ENCODE data around the gene CHMP4B.

CHMP4B gene

DNA sequence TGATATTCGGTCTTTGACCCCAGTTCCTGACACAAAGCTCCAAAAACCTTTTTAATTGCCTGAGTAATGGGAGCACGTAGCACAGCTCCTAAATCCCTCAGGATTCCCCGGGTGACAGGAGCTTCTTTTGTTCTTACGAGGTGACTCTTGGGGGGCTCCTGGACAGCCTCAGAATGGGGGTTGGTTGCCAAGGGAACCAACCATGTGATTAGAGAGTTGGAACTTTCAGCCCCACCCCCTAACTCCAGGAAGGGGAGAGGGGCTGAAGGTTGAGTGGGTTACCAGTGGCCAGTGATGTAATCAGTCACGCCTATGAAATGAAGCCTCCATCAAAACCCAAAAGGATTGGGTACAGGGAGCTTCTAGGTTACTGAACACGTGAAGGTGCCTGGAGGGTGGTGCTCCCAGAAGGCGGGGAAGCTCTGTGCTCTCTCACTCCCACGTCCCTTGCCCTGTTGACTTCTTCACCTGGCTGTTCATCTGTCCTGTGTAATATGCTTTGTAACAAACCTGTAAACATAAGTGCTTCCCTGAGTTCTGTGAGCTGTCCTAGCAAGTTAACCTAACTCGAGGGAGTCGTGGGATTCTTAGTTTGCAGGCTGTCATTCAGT lies 89.5 kb downstream of the CHMP4B start:
- no peak for DNase-seq (ENCODE audit: low read depth)

DNA sequence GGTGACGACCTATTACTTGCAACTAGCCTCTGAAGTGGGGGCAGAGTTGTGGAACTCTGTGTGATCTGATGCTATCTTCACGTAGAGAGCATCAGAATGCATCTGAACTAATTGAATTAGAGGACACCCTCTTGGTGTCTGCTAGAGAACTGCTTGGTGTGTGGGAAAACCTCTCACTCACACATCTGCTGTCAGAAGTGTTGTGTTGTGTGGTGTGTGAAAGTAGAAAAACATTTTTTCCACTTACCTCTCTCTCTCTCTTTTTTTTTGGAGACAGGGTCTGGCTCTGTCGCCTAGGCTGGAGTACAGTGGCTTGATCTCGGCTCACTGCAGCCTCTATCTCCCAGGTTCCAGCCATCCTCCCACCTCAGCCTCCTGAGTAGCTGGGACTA lies 90.0 kb downstream of the CHMP4B start:
- no peak for DNase-seq (ENCODE audit: low read depth)

DNA sequence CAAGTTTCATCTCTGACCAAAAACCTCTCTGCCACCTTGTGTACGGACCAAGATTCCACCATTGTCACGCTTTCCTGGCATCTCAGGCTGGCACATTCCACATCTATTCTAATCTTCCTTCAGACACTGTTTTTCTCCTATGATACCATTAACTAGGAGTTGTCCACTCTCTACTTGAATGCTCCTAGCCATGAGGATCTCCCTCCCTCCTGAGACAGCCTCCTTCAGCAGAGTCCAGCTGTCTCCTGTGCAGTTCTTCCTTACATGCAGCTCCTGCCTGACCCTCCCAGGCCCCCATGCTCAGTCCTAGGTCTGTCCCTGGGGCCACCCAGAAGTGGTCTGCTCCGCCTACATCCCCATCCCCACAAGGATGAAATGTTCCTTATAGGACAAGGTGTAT lies 90.9 kb downstream of the CHMP4B start:
- no peak for DNase-seq (ENCODE audit: low read depth)
